ENCODE measurements around the gene ARHGAP10. TPM values are rescaled to one million over a fixed set of nuclear protein-coding genes. Genes with fewer than 3 reads are reported as not detected.

ARHGAP10 gene
- total RNA-seq, 1 donor from 2014 or later: 64.0 TPM

- intact Hi-C loops (cut with DNase I): no loop called here
- DNase-seq: no peak
- no peak for ATAC-seq (ENCODE audit: poor library complexity)
Measured at GRCh38 chr4:147954850-147955249, 223.0 kb downstream of the ARHGAP10 start.

- DNase-seq (no peak), ATAC-seq (ENCODE audit: poor library complexity) (peak; percentile 52)
- intact Hi-C loops (cut with DNase I): no loop called here
Measured at GRCh38 chr4:147955827-147956558, 224.1 kb downstream of the ARHGAP10 start.

- intact Hi-C loops (cut with DNase I): no loop called here
- DNase-seq: no peak
- ATAC-seq (ENCODE audit: poor library complexity): no peak
Measured at GRCh38 chr4:147957446-147957845, 225.6 kb downstream of the ARHGAP10 start.

GRCh38 chr4:147958057-147958456, 226.2 kb downstream of the ARHGAP10 start:
- ATAC-seq (ENCODE audit: poor library complexity): peak; percentile 50
- no peak for DNase-seq

GRCh38 chr4:147958489-147959065, 226.7 kb downstream of the ARHGAP10 start:
- DNase-seq (no peak), ATAC-seq (ENCODE audit: poor library complexity) (peak; percentile 46)
- intact Hi-C loops (cut with DNase I): no loop called here

More at GRCh38 chr4:147958057-147958456, 226.2 kb downstream of the ARHGAP10 start:
- intact Hi-C loops (cut with DNase I): no loop called here

- intact Hi-C loops (cut with DNase I): no loop called here
- DNase-seq: no peak
- no peak for ATAC-seq (ENCODE audit: poor library complexity)
Measured at GRCh38 chr4:147960971-147961370, 229.1 kb downstream of the ARHGAP10 start.

- no peak for DNase-seq
- intact Hi-C loops (cut with DNase I): no loop called here
- peak; percentile 40 for ATAC-seq (ENCODE audit: poor library complexity)
Measured at GRCh38 chr4:147963839-147964238, 232.0 kb downstream of the ARHGAP10 start.

GRCh38 chr4:147964266-147964880, 232.5 kb downstream of the ARHGAP10 start:
- ATAC-seq (ENCODE audit: poor library complexity) (no peak), DNase-seq (no peak)
- intact Hi-C loops (cut with DNase I): no loop called here

GRCh38 chr4:147965056-147965455, 233.2 kb downstream of the ARHGAP10 start:
- intact Hi-C loops (cut with DNase I): no loop called here
- DNase-seq (no peak), ATAC-seq (ENCODE audit: poor library complexity) (no peak)

GRCh38 chr4:147965873-147966272, 234.0 kb downstream of the ARHGAP10 start:
- ATAC-seq (ENCODE audit: poor library complexity) (no peak), DNase-seq (no peak)
- intact Hi-C loops (cut with DNase I): no loop called here

- ATAC-seq (ENCODE audit: poor library complexity) (no peak), DNase-seq (no peak)
- intact Hi-C loops (cut with DNase I): no loop called here
Measured at GRCh38 chr4:147968641-147969040, 236.8 kb downstream of the ARHGAP10 start.

GRCh38 chr4:147969573-147970385, 237.9 kb downstream of the ARHGAP10 start:
- no peak for DNase-seq
- ATAC-seq (ENCODE audit: poor library complexity): peak; percentile 18
- intact Hi-C loops (cut with DNase I): no loop called here

- no peak for ATAC-seq (ENCODE audit: poor library complexity)
- DNase-seq: no peak
- intact Hi-C loops (cut with DNase I): no loop called here
Measured at GRCh38 chr4:147971116-147971515, 239.2 kb downstream of the ARHGAP10 start.

- intact Hi-C loops (cut with DNase I): no loop called here
Measured at GRCh38 chr4:147975325-147975724, 243.4 kb downstream of the ARHGAP10 start.

GRCh38 chr4:147975933-147976928, 244.3 kb downstream of the ARHGAP10 start:
- peak; percentile 11 for ATAC-seq (ENCODE audit: poor library complexity)
- DNase-seq: no peak
- intact Hi-C loops (cut with DNase I): no loop called here

More at GRCh38 chr4:147975325-147975724, 243.4 kb downstream of the ARHGAP10 start:
- ATAC-seq (ENCODE audit: poor library complexity) (peak; percentile 37), DNase-seq (no peak)

- ATAC-seq (ENCODE audit: poor library complexity): no peak
- no peak for DNase-seq
- intact Hi-C loops (cut with DNase I): no loop called here
Measured at GRCh38 chr4:147980586-147980985, 248.7 kb downstream of the ARHGAP10 start.

GRCh38 chr4:147981305-147981704, 249.4 kb downstream of the ARHGAP10 start:
- intact Hi-C loops (cut with DNase I): no loop called here
- ATAC-seq (ENCODE audit: poor library complexity): no peak
- DNase-seq: no peak

Measured in Right ventricle myocardium superior (tissue), 1 donor.